Hepatocyte (in vitro differentiated cells): ENCODE measurements around the gene ENPP6. TPM values are rescaled to one million over a fixed set of nuclear protein-coding genes. Genes with fewer than 3 reads are reported as not detected.

Experiments used
- DNase-seq: peaks from one replicate; pipeline ENCODE4 v3.0.0-alpha.2; 2016; ENCODE audit warnings: low spot score
- H2AFZ ChIP-seq: fragments of 200-600 bp; sonication (generic); 2 replicates; pipeline ENCODE4 v1.6.0; 2016; ENCODE audit warnings: antibody characterized with exemption, mild to moderate bottlenecking
- H3K27ac ChIP-seq: fragments of 200-600 bp; sonication (generic); 2 replicates; pipeline ENCODE4 v1.5.1; 2016; ENCODE audit warnings: mild to moderate bottlenecking
- H3K27me3 ChIP-seq: fragments of 200-600 bp; sonication (generic); 2 replicates; pipeline ENCODE4 v1.6.1; 2016
- H3K36me3 ChIP-seq: fragments of 200-600 bp; sonication (generic); replicated peaks from 2 replicates; pipeline ENCODE4 v1.5.1; 2016; ENCODE audit warnings: low read depth; ENCODE audit not compliant: insufficient read depth
- H3K4me1 ChIP-seq: fragments of 200-600 bp; sonication (generic); 2 replicates; pipeline ENCODE4 v1.5.1; 2016; ENCODE audit warnings: mild to moderate bottlenecking, moderate library complexity; ENCODE audit not compliant: insufficient read depth
- H3K4me2 ChIP-seq: fragments of 200-600 bp; sonication (generic); 2 replicates; pipeline ENCODE4 v1.6.0; 2016
- H3K4me3 ChIP-seq: fragments of 200-600 bp; sonication (generic); 2 replicates; pipeline ENCODE4 v1.5.1; 2016; ENCODE audit warnings: mild to moderate bottlenecking
- H3K79me2 ChIP-seq: fragments of 200-600 bp; sonication (generic); 2 replicates; pipeline ENCODE4 v1.6.0; 2017; ENCODE audit warnings: mild to moderate bottlenecking
- H3K9me2 ChIP-seq: fragments of 200-600 bp; sonication (generic); replicated peaks from 2 replicates; pipeline ENCODE4 v1.6.0; 2017; ENCODE audit warnings: mild to moderate bottlenecking; ENCODE audit not compliant: insufficient read depth
- H3K9me3 ChIP-seq: fragments of 200-600 bp; sonication (generic); 2 replicates; pipeline ENCODE4 v1.5.1; 2016; ENCODE audit warnings: low read depth, mild to moderate bottlenecking
- H4K20me1 ChIP-seq: fragments of 200-600 bp; sonication (generic); 2 replicates; pipeline ENCODE4 v1.6.0; 2016; ENCODE audit warnings: mild to moderate bottlenecking; ENCODE audit not compliant: insufficient read depth, poor library complexity, severe bottlenecking
- CTCF ChIP-seq: fragments of 200-600 bp; sonication (generic); IDR thresholded peaks from 2 replicates; pipeline ENCODE4 v1.5.1; 2016; ENCODE audit warnings: antibody characterized with exemption, mild to moderate bottlenecking; ENCODE audit not compliant: poor library complexity
- EZH2 ChIP-seq: fragments of 200-600 bp; sonication (generic); IDR thresholded peaks from 2 replicates; pipeline ENCODE4 v1.6.1; 2016; ENCODE audit warnings: antibody characterized with exemption, mild to moderate bottlenecking, borderline replicate concordance
- EZH2phosphoT487 ChIP-seq: fragments of 200-600 bp; sonication (generic); IDR thresholded peaks from one replicate; pipeline ENCODE4 v1.6.1; 2018; ENCODE audit warnings: antibody characterized with exemption, mild to moderate bottlenecking, low read depth, moderate library complexity; ENCODE audit not compliant: unreplicated experiment, severe bottlenecking
- WGBS: methylation state at CpG from one replicate; pipeline ENCODE4 v1.1.6; 2016; ENCODE audit warnings: low lambda C conversion rate; ENCODE audit errors: missing lambda C conversion rate; 5-methylcytosine and 5-hydroxymethylcytosine counted together
- polyA plus RNA-seq: library from polyadenylated mRNA; unstranded; fragments of >200 nt; fragmentation: Nextera tagmentation; extraction: Ambion mirVana; gene quantifications from 2 replicates; pipeline ENCODE4 v1.2.1, GENCODE V29; 2016
- total RNA-seq: library from RNA; depleted of rRNA; stranded (reverse); fragments of >200 nt; gene quantifications from 2 replicates; pipeline ENCODE4 v1.2.3, GENCODE V29; 2014

Gene ENPP6
- 0.03 TPM in 1 of 2 replicates, not detected in the other for total RNA-seq
- not detected in 2 replicates for polyA plus RNA-seq

GRCh38 chr4:184217634-184218033 lies at the start of gene ENPP6:
Gene ENPP6 (minus strand): TSS chr4:184217873. CDS start chr4:184217819, 54 bp downstream.
- Histone ChIP-seq H3K4me1 (peaks cover 6% of the 10 kb centered on the region), H4K20me1 (no peaks in the 10 kb centered on the region), H3K79me2 (no peaks in the 10 kb centered on the region), H3K27ac (no peak within 1 kb of the TSS), H2AFZ (no peak within 1 kb of the TSS), H3K9me2 (no peaks in the 10 kb centered on the region), H3K4me2 (no peak within 1 kb of the TSS), H3K36me3 (no peaks in the 10 kb centered on the region), H3K9me3 (no peaks in the 10 kb centered on the region), H3K4me3 (no peak within 1 kb of the TSS), H3K27me3 (no peaks in the 10 kb centered on the region)
- no peak for DNase-seq
- TF ChIP-seq EZH2phosphoT487, result no peak
- TF ChIP-seq CTCF, result no peak
- TF ChIP-seq EZH2, result no peak
- WGBS, result 84% methylated on average over 8 of the region's 8 CpGs

- no peaks in the 10 kb centered on the region for H3K27me3 ChIP-seq
- WGBS, result 79% methylated on average over 1 of the region's 1 CpG
- no peak overlapping the region for H3K4me3 ChIP-seq
- H3K36me3 ChIP-seq, result no peaks in the 10 kb centered on the region
- no peak overlapping the region for H2AFZ ChIP-seq
- TF ChIP-seq EZH2phosphoT487, result no peak
- no peak for TF ChIP-seq CTCF
- no peak for TF ChIP-seq EZH2
- H3K79me2 ChIP-seq, result no peaks in the 10 kb centered on the region
- no peak for DNase-seq
- H3K9me3 ChIP-seq, result no peaks in the 10 kb centered on the region
- no peak overlapping the region for H3K4me2 ChIP-seq
- H3K4me1 ChIP-seq, result no peaks in the 10 kb centered on the region
- no peak overlapping the region for H3K27ac ChIP-seq
- H4K20me1 ChIP-seq, result no peaks in the 10 kb centered on the region
- H3K9me2 ChIP-seq, result no peaks in the 10 kb centered on the region
These were observed 49.5 kb upstream of the ENPP6 start for GRCh38 chr4:184267206-184267608.

- Histone ChIP-seq H2AFZ (no peak overlapping the region), H3K27ac (no peak overlapping the region), H3K36me3 (no peaks in the 10 kb centered on the region), H3K79me2 (no peaks in the 10 kb centered on the region), H3K4me1 (no peaks in the 10 kb centered on the region), H4K20me1 (no peaks in the 10 kb centered on the region), H3K9me3 (no peaks in the 10 kb centered on the region), H3K27me3 (no peaks in the 10 kb centered on the region), H3K9me2 (no peaks in the 10 kb centered on the region), H3K4me2 (no peak overlapping the region), H3K4me3 (no peak overlapping the region)
- TF ChIP-seq EZH2, result no peak
- no peak for TF ChIP-seq EZH2phosphoT487
- TF ChIP-seq CTCF, result no peak
- WGBS, result 81% methylated on average over 16 of the region's 16 CpGs
- no peak for DNase-seq
These were observed 48.1 kb upstream of the ENPP6 start for GRCh38 chr4:184265546-184266351.
